HG03457 (cell line): ENCODE measurements around the gene CDK18.

ENCODE experiments used
- ATAC-seq: cut with Tn5 transposase; IDR thresholded peaks from one replicate; pipeline ENCODE4 v1.9.1; 2021; ENCODE audit warnings: moderate number of reproducible peaks; ENCODE audit not compliant: unreplicated experiment

Gene CDK18

DNA sequence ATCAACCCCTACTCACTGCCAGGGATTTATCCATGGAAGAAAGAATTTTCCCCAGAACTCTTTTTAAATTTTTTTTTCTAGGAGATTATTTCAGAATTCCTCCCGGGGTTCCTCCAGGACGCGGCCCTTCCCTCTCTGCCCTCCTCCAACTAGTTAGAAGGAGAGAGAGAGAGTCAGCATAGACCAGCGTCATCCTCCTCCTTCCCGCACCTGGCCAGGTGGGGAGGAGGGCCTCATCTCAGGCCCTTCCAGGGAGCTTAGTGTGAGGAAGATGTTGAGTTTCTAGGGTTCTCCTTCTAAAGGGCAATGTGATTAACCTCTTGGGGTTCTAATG, 63.6 kb downstream of the CDK18 start:
- no peak for ATAC-seq

DNA sequence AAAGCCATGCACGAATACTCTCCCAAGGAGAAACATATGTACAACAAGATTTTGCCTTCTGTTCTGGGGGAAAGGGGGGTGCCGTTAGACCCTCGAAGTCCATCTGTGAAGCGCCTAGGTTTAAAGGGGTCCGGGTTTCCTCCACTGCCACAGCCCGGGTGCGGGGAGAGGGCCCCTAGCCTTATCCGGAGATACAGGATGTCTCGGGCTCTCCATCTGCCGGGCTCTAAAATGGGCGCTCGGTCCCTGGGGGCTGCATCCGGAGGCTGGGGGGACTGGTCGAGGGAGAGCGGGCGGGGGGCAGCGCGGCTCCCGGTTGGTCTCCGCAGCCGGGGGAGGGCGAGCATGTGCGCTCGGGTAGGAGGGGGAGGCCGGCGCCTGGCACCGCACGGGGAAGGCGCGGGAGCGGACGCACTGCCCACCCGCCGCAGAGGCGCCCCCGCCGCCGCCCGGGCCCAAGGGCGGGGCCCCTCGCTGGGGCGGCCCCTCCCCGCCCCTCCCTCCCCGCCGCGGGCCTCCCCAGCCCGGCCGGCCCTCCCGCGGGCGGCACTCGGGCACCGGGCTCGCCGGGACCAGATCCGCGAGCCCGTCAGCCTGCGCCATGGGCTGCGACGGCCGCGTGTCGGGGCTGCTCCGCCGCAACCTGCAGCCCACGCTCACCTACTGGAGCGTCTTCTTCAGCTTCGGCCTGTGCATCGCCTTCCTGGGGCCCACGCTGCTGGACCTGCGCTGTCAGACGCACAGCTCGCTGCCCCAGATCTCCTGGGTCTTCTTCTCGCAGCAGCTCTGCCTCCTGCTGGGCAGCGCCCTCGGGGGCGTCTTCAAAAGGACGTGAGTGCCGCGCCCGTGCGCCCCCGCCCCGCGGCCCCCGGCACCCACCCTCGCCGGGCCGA, 64.2 kb downstream of the CDK18 start:
- no peak for ATAC-seq

DNA sequence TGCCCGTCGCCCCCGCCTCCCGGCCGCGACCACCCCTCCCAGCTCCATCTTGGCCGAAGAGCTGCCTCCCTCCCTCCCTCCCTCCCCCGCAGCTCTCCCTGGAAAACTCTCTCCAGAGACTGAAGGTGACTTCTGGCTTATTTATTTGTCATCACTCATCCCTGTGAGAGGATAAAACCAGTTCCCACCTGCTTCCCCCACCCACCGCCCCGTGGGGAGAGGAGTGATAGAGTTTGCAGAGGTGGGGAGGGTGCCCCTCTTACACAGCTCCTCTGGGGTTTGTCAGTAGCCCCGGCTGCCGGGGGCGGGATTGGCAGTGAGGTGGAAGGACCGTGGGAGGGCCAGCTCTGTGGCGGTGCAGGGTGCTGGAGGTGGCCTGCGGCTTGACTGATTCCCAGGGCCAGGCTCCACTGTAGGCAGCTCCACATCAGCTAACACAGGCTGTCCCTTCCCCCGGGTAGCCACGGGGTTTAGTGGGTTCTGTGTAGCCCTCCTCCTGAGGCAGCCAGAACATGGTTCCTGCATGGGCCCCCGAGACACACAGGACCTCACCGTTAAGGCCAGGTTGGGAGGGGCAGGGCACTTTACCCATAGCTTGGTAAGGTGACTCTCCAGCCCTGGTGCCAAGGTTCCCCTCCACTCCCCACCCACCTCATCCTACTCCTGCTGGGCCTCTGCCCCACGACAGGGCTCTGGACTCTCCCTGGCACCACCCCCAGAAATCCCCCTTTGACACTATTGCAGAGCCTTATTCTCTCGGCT, 65.1 kb downstream of the CDK18 start:
- no peak for ATAC-seq

DNA sequence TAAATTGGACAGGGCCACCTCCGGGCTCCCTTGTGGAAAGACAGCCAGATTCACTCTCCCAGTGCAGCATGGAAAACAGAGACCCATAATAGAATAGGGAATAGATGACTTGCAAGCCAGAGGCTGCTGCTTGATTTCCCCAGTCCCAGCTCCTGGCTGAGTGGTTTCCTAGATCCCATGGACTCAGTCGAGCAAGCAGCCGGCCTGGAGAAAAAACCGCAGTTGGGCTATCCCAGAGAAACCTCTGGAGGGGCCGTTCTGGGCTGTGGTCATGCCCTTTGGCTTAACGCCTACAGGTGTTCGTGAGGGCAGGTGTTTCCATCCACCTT, 65.7 kb downstream of the CDK18 start:
- ATAC-seq, result no peak

DNA sequence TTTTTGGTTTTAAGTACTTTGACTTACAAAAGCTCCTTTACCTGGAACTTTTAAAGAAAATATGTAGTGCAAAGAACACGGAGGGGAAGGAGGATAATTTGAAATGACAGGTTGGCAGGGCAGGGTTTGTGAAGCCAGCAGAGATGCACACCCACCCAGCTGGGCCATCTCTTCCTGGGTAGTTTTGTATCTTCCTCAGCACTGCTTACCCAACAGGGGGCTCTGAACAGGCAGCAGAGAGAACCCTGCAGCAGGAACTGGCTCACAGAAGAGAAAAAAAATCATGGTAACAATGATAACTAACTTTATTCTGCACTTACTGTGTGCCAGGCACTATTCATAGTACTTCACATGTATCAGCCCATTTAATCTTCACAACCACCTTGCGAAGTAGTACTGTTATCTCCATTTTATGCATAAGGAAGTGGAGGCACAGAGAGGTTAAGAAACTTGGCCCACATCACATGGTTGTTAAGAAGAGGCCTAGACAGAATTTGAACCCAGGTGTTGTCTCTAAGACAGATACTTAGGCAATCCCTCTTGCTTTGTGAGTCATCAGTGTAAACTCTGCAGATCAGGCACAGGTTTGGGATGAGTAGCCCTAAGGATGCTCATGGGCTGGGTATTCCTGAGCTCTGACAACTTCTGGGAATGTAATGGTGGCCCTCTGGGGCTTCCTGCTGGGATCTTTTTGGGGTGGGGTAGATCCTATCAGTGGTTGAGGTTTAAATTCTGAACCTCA, 66.5 kb downstream of the CDK18 start:
- no peak for ATAC-seq

DNA sequence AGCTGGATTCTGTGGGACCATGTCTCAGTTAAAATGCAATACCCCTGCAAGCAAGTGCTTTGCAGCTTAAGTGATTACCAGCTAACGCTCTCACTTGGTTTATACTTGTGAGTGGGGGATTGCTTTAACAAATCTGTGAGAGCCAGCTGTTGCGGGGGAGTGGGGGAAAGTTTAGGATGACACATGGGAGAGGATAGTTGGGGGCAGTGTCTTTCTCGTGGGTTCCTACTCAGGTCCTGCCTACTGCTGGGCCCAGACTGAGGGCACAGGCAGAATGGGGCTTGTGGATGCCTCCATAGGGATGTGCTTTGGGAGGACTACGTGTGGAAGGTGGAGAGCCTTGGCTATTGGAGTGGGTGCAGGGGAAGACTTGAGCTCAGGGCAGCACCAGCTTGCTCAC, 67.3 kb downstream of the CDK18 start:
- no peak for ATAC-seq

DNA sequence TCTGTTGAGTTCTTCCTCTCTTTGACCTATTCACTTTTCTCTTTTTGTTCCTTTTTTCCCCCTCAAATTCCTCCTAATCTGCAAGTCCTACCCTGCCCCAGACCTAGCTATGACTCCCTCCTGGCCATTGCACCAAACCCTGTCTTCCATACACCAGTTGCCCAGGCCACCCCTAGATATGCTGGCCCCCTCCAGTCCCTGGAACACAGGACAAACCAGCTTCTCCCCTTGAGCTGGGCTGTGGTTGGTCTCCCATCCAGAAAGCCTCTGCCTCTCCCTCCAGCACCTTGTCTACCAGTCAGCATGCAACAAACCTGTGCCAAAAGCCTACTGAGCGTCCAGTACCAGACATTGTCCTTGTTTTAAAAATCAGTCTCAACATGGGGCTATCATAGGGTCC, 68.0 kb downstream of the CDK18 start:
- no peak for ATAC-seq

DNA sequence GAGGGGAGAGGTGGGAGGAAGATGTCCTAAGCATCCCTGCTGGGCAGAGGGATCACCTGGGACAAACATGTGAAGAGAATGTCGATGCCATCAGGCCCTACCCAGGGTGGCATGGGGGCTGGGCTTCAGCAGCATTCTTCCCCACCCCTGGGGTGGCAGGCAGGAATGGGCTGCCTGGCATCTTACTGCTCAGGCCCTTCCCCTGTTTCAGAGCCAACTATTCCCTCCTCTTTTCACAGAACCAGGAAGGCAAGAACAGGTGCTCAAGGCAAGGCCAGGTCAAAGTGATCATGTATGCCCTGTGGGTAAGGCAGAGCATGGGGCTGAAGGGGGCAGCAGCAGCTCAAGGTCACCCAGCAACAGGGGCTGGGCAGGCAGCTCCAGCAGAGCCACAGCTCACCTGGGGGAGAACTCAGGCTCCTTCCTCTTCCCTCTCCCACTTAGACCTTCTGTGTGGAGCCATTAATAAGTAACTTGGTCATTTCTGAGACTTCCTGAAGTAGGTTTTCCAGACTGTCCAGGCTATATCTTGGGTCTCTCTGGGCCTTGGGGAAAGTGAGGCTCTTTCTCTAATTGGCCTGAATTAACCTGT, 70.9 kb downstream of the CDK18 start:
- no peak for ATAC-seq

DNA sequence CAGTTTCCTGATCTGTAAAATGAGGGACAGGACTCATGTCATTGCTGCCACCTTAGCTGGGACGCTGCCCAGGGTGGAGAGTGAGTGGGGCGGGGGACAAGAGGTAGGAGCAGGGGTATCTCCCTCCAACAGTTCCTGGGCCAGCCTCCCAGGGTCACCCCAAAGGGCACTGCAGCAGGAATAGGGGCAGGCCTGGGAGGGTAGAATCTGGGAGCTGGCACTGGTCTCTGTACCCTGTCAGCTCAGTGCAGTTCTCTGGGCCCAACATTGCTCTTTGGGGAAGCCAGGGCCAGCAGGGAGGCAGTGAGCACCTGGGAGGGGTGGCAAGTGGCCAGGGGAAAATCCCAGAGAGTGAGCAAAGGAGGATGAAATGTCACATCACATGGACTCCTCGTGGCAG, 71.5 kb downstream of the CDK18 start:
- no peak for ATAC-seq

DNA sequence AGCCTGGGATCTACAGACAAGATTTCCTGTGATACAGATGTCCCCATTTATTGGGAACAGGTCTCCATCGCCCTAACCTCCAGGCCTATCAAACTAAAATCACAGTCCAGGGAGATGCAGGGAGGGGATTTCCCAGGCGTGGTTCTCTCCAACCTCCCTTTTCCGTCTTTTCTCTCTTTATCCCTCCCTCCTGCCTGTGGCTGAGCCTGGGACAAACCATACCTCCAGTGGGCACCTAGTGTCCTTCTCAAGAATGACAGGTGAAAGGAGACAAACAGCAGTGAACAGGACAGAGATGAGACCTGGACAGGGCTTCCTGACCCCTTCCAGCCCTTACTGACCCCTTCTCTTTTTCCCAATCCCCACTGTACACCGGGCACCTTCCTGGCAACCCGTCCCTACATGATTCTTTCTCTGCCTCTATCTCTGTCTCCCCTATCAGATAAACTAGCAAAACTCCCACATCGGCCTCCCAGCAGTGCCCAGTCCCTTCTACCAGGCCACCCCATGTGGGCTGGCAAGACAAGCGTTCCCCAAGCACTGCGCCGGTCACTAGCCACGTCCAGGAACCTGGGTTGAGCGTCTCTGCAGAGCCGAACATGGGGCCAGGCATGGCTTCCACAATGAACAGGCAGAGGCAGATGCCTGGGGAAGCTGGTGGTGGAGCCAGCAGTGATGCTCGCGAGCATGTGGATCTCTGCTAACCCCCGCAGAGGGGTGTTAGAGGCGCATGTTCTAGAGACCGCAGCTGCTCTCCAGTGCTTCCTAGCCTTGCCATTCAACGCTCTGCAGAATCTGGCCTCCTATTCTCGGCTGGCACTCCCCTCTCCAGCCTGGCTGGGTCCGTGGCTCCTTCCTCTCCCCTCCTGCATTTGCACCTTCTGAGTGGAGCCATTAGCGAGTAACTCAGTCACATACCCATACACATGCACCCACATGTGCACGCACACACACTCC, 72.6 kb downstream of the CDK18 start:
- ATAC-seq, result no peak

DNA sequence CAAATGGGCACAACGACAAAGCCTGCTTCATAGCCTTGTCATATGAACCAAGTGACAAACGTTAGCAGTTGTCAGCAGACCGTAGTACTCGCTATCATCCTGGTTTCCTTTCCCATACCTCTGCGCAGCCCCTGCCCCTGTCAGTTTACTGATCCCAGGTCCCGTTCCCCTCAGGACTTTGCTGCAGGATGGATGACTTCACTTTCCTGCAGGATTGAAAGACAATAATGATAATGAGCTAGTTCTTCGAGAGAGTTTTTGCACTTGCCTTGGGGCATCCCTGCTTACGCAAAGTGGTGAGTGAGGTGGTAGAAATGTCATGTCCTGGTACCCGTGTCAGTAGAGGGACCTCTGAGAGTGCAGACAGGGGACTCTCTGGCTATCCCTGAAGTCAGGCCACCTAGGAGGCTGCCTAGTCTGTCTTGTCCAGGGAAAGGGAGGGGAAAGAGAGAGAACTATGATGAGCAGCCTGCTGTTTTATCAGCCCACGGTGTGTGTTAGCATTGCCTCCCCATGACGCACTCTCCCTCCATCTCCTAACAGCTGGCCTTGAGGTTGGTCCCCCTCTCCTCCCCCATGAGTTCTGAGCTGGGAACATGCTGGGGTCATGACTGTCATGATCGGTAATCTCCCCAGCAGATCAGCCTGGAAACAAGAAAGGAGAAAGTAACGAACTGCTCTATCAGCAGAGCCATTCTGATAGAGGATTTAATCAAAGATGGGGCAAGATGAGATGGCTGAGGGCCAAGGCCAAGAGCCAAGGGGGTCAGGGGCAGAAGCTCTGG, 73.6 kb downstream of the CDK18 start:
- ATAC-seq, result no peak

DNA sequence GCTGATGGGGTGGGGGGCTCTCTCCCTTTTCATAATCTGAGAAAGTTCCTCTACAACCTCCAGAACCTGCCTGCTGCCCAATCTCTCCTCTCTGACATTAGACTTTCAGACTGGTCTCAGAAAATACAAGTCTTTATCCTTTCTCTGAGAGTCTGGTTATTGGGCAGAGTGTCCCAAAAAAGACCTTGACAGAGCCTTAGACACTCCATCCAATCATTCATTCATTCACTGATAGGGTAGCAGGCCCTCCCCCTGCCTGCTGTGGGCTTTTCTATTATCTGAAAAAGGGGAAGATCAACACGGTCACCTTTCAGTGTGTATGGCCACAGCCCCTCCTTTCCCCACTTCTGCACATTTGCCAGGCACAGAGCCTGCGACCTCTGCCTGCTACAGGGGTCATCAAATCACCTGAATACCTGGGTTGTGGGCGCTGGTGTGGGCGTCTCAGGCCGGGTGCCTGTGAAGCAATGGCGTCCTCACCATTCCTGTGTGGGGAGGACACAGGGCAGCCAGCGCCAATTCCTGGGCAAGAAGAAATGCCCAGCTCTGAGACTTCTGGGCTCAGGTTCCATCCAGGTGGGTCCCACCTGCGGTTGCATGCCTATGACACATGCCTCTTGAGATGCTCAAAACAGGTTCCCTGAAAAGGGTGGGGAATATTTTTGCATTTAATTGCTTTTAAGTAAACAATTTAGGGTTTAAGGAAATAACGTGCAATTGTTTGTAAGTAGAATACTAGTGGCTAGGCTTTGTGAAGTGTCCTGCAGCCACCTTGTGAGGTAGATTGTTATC, 74.5 kb downstream of the CDK18 start:
- no peak for ATAC-seq

DNA sequence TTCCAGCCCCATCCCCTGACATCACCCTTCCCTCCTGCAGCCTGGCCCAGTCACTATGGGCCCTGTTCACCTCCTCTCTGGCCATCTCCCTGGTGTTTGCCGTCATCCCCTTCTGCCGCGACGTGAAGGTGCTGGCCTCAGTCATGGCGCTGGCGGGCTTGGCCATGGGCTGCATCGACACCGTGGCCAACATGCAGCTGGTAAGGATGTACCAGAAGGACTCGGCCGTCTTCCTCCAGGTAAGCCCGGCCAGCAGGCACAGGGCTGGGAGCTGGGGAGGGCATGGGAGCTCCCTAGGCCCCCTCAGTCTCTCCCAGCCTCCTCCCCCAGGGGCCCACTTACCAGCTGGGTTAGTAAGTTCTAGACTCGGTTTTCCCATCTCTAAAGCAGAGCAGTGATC, 75.2 kb downstream of the CDK18 start:
- no peak for ATAC-seq

DNA sequence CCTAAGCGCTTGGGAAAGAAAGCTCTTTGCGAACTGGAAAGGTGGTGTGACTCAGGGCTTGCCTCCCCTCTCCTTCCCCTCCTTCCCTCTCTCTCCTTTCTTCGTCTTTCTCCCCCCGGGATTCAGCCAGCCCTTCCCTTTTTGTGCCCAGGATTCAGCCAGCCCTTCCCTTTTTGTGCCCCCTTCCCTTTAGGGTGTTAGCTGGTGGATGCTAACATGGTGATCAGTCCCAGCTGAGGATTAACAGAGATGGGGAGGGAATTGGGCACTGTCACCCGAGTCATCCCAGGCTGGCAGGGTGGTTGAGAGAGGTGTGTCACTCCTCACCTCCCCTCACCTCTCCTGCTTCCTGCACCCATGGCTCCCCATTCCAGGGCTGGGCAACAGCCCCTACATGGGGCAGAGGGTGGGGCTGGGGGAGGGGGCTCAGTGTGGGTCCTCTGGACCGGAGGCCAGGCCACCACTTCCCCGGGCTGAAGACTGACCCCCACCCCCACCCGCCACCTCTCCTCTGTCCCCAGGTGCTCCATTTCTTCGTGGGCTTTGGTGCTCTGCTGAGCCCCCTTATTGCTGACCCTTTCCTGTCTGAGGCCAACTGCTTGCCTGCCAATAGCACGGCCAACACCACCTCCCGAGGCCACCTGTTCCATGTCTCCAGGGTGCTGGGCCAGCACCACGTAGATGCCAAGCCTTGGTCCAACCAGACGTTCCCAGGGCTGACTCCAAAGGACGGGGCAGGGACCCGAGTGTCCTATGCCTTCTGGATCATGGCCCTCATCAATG, 75.9 kb downstream of the CDK18 start:
- no peak for ATAC-seq

DNA sequence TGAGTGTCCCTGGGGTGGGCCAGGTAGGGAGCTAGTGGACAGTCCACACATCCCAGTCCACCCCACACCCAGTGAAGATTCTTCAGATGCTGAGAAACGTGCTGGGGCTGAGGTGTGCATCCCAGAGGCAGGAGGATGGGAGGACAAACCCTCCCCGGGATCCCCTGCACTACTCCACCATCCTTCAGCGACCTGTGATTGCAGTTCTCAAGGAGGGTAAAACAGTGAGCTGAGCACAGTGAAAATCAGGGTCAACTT, 76.4 kb downstream of the CDK18 start:
- ATAC-seq, result no peak

DNA sequence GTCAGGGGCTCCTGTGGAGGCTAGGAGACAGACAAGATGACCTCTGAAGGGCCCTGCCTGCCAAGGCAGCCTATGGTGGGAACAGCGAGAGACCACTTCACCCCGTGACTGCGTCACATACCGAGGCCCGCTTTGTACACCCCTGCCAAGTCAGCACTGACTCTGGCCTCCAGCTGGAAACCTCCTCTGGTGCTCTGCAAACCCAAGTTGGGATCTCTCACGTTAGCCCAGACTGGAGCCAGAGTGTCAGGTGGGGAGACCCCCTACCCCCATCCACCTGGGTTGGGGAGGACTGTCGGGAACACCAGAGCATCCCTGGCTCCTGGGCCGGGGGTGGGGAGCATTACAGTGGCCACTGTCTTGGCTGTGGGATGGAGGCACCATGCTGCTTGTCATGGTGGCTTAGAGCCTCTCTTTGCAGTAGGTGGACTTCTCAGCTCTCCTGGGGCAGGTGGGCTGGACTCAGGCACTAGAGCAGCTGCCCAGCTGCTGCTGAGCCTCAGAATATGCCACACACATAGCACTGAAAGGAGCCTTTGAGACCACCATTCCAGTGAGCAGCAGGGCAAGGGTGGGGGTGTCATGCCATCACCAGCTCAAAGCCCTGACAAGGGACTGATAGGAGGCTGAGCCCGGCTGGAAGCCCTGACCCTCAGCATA, 77.0 kb downstream of the CDK18 start:
- no peak for ATAC-seq

DNA sequence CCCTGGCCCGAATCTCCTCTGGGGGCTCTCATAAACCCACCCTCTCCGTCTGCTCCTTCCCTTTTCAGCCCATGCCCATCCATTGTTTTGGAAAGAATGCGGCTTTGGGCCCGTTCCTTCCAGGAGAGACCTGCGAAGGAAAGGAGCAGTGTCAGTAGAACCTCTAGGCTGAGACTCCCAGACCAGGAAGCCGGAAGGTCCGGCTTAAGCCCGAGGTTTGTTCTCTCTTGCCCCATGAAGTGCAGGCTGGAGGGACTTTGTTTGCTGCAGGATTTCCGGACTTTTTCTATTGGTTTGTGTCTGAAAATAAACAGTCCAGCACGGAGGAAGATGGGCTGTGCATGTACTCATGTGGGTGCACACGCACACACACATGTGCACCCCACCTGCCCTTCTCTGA, 77.6 kb downstream of the CDK18 start:
- no peak for ATAC-seq
